Fibroblast of the conjunctiva (primary cell): ENCODE measurements around the gene TBL1X.

Experiments
- DNase-seq: peaks from one replicate; pipeline ENCODE4 v3.0.0-alpha.2; 2010; ENCODE audit warnings: low read depth

Gene TBL1X

DNA sequence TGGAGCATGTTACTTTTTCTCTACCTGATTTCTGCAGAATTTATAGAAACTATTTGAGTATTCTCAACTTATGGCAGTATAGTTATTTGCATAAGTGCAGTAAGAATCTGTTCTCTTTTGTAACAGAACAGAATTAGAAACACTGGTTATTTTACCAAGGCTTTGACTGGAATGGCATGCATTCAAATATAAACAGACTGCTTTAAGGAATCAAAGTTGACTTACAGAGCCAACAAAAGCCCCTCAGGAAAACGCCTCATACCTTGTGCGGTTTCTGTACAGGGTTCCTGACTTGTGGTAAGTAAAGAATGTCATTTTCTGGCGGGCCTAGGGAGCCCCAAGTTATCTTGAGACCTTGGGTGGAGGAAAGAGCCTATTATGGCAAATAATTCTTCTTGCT is 203.7 kb downstream of the TBL1X start:
- DNase-seq = peak; percentile 17

DNA sequence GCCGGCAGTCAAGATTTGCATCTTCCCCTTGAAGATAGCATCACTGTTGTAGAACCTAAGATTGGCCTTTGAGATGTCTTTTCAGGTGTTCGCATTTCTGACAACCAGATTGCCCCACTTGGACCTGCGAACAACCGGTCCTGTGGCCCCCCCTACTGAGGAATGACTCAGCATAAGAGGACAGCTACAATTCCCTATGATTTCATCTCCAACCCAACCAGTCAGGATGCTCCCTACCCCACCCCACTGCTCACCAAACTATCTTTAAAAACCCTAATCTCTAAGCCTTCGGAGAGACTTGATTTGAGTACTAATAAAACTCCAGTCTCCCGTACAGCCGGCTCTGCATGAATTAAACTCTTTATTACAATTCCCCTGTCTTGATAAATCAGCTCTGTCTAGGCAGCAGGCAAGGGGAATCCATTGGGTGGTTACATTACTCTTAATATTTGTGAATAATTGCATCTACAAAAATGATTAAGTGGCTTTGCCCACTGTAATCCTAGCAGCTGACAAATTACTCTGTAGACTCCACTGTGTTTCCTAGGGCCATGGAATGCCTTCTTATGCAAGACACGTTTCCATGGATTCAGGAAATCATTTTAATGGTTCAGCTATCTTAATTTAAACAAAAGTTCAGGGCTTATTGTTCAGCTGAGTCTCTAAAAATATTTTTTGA is 205.4 kb downstream of the TBL1X start:
- DNase-seq = no peak

DNA sequence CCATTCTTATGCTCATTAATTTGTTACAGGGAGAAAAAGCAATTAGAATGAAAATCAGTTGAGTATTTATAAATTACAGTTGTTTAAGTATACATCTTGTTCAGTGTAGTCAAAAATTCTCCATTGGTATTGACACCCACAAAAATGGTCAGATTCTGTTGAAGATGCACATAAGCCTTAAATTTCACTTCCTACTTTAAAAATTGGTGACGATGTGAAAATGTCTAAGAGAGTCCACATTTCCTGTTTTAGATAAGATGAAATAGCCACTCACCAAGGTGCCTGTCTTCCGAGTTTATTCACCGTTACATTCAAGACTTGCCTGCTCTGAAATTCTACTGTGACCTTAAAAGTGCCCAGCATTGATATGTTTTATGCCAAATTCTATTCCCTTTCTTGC is 207.1 kb downstream of the TBL1X start:
- DNase-seq = no peak

DNA sequence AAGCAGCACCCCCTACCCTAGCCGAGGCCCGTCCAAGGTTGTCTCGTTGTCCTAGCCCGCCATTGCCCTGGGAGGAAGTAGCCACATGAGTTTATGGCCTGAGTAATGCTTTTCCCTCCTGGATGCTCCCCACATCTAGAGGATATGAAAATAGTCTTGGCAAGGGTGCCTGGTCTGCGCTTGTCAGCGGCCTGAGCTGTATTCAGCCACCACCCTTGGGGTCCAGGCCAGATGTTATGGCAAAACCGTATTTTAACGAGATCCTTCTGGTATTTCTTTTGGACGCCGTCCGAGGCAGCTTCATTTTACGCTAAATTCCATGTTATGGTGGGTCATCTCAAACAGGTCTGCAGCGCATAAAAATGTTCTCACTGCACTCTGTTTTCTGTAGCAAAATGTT is 211.4 kb downstream of the TBL1X start:
- DNase-seq = peak; percentile 30

DNA sequence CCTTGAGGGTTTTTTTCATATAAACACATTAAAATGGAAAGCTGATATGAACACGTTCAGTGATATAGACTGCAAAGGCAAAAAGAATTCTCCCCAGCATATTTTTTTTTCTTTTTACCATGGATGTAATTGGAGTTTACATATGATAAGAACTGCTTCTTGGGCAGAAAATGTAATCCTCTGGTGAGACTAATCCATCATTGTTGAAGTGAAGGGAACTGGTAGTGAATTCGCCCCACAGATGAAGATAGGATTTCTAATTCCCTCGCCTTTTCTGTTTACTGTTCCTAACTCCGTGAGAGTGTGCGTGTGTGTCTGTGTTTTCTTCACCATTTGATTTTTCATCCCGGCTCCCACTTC is 211.9 kb downstream of the TBL1X start:
- DNase-seq = no peak

DNA sequence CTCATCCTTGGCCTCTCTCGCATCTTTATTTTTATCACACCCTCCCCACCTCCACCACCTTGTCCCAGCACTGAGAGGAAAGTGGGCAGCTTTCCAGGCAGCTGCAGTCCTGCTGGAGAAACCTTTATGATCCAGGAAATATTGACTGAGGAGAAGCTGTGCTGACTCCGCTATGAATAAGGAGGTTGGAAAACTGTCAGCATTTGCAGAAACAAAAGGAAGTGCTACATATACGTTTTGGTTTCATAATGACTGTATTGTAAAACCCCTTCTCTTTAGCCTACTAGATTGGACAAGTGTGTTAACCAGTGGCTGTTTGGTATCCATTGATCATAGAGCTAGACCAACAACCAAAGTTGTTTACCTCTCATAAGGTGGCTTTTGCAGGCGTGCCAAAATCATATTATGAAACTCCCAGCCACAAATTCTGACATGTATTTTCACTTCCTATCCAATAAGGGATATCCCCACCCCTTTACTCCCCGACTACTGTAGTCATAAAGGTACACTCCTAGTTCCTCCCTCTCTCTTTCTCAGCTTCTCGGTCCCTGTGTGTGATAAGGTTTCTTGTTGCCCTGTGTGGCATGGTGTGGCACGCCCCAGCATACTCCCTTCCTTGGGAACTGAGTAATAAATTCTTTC is 212.4 kb downstream of the TBL1X start:
- DNase-seq = no peak

DNA sequence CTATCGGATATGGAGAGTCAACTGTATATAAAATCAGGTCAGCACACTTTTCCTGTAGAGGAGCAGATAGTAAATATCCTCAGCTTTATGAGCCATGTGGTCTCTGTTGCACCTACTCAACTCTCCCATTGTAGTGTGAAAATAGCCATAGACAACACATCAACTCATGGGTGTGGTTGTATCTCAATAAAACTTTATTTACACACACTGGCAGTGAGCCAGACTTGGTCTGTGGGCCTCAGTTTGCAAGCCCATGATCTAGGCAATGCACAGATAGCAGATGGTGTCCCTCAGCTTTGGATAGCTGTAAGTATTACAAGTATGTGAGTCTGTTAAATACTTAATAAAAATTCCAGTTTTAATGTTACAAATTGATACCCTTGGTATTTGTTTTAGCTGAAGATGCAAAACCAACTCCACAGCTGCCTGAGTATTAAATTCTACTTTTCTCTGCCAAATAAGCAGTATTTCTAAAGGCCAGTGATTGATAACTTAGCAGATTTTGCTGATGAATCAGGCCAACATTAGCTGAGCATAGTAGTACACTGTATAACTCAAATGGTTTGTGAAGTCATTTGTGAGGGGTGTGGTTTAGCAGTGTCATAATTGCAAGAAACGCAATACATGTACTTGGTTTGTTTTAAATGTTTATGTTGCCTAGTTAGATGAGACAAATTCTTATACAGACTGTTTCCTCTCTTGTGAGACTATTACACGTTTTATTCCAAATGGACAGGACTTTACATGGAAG is 213.5 kb downstream of the TBL1X start:
- DNase-seq = no peak

DNA sequence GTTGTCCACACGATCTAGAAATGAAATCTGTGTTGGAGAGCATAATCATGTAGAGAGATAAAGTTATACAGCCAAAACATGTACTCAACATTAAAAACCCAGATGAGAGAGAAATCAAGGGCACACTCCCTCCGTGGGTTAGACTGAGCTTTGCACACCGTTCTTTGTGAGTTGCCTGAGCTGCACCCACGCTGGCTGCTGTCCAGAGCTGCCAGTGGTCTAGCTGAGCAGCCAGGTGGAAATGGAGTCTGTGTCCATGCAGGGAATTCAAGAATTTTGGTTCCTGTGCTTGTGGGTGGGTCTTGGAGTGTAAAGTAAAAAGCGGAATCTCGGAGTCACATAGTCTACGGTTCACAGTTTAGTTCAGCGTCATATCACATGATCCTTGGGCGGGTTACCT is 216.2 kb downstream of the TBL1X start:
- DNase-seq = no peak

DNA sequence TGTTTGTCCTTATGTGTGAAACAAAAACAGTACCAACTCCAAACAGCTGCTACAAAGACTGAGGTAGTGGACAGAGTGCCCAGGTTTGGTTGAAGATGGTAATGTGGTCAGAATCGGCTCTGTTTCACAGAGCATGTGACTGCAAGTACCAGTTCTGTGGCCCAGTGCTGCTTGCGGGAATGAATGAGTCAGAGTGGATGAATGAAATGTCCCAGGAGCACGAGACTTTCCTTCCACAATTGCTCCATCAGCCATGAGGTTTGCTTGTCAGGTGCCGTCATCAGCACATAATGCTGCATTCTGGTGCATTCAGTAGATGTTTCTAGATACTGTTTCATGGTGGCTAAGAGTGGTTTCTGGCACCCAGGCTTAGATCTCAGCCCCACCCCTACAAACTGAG is 216.6 kb downstream of the TBL1X start:
- no peak for DNase-seq

DNA sequence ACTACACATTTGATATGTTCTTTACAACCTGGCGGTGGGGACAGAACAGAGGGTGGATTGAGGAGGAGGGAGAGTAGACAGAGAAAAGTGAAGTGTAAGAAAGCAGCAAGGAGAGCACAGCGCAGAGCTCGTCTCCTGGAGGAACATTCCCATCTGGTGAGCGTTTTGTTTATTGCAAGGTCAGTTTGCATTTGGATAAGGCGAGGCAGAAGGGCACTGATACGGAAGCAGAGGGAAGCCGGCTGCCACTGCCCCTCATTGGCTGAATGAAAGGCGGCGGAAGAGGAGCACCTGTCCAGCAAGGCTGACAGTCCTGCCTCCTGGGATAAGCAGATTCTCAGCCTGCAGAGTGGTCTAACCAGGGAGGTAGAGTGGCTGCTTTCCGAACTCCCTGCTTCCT is 217.6 kb downstream of the TBL1X start:
- DNase-seq = no peak

DNA sequence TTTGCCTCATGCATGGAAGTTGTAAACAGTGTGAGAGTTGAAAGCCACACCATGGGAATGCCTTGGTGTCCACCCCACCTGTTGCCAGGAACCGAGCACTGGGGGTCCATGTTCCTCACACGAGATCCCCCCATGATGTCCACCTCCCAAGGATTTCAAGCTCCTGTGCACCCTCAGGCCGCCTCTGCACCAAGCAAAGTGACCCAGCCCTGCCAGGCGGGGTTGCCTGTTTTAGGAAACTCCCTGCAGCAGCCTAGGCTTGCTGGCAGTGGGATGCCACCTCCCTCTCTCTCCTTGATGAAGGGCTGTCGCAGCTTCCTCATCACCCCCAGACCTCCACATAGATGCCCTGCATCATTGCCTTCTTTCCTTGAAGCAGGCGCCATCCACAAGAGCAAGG is 218.0 kb downstream of the TBL1X start:
- DNase-seq = no peak

DNA sequence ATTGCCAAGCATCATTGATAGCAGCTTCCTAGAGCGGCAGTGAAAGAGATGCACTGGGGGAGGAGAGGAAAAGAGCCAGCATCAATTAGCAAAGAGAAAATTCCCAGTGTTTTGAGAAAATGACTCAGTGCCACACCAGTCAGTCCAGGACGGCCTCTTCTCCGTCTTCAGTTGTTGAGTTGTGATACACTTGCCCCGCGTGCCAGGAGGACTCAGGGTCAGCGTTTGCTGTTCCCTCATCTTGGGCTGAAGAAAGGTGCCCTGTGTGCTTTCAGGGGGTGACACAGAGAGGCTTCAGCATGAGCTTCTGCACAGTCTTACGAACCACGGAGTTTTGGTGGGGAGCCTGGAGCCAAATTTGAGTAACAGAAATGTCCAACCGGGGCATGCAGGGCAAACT is 218.5 kb downstream of the TBL1X start:
- no peak for DNase-seq

DNA sequence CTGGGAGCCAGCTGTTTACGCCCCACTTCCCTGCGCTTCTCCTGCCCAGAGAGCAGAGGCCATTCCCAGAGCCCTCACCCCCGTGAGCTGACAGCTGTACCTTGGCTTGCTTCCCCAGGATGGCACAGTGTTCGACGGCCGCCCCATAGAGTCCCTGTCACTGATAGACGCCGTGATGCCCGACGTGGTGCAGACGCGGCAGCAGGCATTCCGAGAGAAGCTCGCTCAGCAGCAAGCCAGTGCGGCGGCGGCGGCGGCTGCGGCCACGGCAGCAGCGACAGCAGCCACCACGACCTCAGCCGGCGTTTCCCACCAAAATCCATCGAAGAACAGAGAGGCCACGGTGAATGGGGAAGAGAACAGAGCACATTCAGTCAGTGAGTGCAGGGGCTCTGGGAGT is 223.0 kb downstream of the TBL1X start:
- no peak for DNase-seq

DNA sequence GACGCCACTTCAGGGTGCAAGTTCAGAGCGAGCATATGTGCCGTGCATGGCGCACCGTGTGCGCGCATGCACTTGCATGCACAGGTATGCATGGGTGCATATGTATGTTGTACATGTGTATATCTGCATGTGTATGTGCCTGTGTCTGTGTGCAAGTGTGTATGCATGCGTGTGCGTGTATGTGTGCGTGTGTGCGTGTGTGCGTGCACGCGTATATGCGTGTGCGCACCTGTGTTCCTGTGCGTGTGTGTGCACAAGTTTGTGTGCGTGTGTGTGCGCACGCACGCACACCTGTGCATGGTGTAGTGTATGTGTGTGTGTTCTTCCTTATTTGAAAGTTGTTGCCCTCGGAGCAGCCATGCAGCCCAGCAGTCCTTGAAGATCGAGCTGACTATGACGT is 224.0 kb downstream of the TBL1X start:
- DNase-seq = no peak

DNA sequence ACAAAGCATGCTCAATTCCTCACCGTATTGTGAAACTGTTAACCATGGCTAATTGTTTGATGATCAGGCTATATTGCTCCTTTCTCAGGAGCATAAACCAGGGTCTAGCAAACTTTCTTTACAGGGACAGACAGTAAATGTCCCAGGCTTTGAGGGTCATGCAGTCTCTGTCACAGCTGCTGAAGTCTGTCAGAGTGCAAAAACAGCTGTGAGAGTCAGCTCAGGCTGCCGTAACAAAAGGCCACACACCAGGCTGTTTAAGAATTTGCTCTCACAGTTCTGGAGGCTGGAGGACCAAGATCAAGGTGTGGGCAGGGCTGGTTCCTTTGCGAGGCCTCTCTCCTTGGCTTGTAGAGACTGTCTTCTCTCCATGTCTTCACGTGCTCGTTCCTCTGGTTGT is 225.2 kb downstream of the TBL1X start:
- no peak for DNase-seq

DNA sequence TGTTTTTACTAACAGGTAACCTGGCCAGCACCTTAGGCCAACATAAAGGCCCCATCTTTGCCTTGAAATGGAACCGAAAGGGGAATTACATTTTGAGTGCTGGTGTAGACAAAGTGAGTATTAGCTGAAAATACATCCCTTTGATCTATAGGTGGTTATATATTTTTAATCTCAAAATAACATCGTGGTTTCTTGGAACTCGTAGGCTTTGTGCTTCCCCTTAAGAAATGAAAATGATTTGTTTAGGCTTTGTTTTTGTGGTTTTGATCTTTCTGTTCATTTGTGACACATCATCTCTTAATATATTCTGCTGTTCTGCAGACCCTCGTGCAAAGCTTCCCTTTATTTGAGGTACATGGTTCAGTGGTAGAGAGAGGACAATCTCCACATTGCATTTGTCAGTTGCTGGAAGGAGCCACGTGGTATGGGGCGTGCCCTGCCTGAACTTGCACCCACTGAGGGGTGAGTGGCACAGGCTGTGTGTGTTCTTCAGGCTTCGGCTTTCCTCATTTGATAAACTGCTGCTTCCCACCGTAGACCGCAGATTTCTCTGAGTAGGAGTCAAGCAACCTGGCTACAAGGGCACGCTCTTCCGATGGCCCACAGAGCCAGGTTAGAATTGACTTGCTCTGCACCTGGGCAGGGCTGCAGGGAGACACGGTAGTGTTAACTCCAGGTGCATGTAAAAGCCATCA is 228.6 kb downstream of the TBL1X start:
- DNase-seq = no peak

DNA sequence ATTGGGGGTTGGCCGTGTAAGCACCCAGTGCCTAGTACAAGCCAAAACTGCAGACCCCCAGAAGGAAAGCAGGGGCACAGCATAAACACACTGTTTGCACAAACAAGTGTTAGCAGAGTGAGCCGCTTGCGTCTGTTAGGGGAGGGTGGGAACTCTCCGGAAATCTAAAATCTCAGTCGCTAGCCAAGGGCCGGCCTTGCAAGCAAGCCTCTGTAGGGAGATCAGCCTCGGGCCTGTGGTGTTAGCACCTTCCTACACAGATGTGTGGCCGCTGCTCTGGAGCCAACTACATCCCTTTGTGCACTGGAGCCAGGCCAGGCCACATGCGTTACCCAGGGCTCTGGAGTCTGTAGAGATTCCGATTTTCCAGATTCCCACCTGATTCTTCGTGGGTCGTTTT is 233.7 kb downstream of the TBL1X start:
- DNase-seq = no peak

DNA sequence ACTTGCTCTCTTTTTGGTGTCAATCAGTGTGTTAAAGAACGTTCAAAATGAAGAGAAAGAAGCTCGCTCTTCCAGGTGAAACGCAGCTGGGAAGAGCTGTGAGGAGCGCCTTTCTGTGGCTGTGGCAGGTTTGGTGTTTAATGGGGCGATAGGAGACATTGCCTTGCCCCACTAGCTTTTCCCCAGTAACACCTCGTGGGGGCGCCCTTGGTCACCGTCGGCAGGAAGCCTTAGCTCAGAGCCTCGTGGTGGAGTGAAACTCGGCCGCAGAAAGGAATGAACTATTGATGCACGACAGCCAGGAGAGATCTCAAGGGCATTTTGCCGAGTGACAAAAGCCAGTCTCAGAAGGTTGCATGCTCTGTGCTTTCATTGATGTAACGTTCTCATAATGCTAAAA is 235.7 kb downstream of the TBL1X start:
- no peak for DNase-seq

DNA sequence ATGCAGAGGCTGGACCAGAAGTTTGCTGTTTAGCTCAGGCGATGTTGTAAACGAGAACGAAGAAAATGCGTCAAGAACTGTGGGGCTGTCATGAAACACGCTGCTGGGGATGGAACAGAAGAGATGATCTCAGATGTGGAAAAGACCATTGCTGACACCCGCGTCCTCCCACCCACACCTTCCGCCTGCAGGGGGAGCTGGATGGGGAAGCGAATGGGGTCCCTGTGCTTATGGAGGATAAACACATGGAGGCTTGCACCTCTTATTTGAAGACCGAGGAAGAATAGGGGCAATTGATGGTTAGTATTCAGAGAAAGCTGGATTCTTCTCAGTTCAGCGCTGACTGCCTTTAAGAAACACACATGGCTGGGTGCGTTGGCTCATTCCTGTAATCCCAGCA is 236.9 kb downstream of the TBL1X start:
- DNase-seq = no peak

DNA sequence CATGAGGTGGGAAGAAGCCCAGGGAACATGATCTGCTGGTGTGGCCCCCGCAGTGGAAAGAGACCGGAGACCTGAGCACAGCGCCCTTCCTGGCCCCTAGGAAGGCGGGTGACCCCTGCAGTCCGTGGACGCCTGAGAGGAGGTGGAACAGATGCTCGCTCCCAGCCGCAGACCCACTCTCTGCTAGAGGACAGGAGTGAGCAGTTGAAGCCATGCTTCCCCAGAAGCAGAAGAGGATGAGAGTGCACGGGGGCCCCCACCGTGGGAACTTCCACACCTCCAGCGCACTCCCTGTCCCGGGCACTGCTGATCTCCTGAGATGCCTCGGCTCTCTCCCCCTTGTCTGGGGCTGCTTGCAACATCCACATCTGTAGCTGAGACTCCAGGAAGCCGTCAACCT is 238.5 kb downstream of the TBL1X start:
- no peak for DNase-seq

DNA sequence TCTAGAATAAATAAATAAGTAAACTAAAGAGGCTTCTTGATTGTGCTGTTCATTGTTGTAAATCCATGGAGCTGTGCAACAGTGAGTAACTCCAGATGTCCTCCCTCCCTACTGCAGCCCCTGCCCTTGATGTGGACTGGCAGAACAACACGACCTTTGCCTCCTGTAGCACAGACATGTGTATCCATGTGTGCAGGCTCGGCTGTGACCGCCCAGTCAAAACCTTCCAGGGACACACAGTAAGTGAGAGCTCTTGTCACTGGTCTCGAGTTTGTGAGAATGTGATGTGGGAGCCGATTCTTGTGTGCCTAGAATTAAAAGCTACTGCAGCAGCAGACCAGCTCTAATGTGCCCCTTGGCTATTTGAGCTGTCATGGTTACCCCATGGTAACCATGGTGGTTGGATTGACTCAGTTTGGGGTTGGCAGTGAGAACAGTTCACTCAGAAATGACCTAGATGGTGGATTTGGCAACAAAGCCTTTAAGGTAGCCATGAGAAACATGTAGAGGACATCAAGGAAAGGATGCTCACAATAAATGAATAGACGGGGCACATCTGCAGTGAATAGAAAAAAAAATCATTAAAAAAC is 240.1 kb downstream of the TBL1X start:
- DNase-seq = no peak

DNA sequence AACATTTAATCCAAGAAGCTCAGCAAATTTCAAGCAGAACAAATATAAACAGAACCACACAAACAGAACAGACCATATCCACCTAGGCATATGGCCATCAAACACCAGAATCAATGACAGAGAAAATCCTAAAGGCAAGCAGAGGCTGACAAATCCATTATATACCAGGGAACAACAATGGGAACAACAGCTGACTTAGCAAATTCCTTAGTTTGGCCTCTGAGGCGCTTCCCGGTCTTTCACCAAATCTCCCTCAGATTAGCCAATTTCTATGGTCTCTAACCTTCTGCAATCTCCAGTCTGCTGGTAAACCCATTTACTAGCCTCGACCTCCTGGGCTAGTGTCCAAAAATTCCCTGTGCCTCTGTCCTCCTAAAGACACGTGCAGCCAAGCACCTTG is 241.6 kb downstream of the TBL1X start:
- no peak for DNase-seq
